Fibroblast of lung (primary cell): ENCODE data around the gene RGL2.

Experiments
- EZH2 ChIP-seq: IDR thresholded peaks from 2 replicates; pipeline ENCODE4 v1.5.1; 2012; ENCODE audit warnings: low read length, control low read depth, mild to moderate bottlenecking; ENCODE audit errors: missing control alignments
- TF ChIP-seq, protein P1 (sequence below), 2 donors: IDR thresholded peaks in 1 of 2; conservative IDR thresholded peaks in 1 of 2; 1 replicate in 1 of 2; 2 replicates in 1 of 2; pipeline ENCODE4 v1.5.1; 2011 to 2012; ENCODE audit warnings: low read length in 2 of 2, control low read depth in 1 of 2, inconsistent platforms in 1 of 2, low read depth in 1 of 2, mild to moderate bottlenecking in 1 of 2

DNA sequence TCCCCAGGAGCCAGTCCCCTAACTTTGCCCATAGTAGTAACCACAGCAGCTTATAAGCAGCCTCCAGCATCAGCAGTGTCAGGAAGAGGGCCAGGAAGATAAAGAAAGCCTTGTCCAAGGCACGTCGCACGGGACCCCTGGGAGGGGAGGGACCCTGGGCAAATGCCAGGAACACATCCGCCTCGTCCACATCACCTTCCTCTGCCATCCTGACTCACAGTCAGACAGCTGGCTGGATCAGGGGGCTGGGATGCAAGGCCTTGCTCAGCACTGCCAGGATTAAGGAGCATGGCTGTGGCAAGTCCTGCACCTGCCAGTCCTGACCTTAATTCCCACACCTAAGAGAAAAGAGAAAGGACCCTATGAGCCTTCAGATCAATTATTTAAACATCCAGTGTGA lies 30.3 kb upstream of the RGL2 start:
- TF ChIP-seq, protein P1, sequence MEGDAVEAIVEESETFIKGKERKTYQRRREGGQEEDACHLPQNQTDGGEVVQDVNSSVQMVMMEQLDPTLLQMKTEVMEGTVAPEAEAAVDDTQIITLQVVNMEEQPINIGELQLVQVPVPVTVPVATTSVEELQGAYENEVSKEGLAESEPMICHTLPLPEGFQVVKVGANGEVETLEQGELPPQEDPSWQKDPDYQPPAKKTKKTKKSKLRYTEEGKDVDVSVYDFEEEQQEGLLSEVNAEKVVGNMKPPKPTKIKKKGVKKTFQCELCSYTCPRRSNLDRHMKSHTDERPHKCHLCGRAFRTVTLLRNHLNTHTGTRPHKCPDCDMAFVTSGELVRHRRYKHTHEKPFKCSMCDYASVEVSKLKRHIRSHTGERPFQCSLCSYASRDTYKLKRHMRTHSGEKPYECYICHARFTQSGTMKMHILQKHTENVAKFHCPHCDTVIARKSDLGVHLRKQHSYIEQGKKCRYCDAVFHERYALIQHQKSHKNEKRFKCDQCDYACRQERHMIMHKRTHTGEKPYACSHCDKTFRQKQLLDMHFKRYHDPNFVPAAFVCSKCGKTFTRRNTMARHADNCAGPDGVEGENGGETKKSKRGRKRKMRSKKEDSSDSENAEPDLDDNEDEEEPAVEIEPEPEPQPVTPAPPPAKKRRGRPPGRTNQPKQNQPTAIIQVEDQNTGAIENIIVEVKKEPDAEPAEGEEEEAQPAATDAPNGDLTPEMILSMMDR (conservative IDR thresholded peaks at IDR 0.05 in 1 of 2, IDR thresholded peaks at IDR 0.05 in 1 of 2; ENCODE audit: low read depth in 1 of 2, low read length in 2 of 2): no peak
- TF ChIP-seq EZH2: no peak
